ENCODE measurements around the gene HOXA5.

DNA sequence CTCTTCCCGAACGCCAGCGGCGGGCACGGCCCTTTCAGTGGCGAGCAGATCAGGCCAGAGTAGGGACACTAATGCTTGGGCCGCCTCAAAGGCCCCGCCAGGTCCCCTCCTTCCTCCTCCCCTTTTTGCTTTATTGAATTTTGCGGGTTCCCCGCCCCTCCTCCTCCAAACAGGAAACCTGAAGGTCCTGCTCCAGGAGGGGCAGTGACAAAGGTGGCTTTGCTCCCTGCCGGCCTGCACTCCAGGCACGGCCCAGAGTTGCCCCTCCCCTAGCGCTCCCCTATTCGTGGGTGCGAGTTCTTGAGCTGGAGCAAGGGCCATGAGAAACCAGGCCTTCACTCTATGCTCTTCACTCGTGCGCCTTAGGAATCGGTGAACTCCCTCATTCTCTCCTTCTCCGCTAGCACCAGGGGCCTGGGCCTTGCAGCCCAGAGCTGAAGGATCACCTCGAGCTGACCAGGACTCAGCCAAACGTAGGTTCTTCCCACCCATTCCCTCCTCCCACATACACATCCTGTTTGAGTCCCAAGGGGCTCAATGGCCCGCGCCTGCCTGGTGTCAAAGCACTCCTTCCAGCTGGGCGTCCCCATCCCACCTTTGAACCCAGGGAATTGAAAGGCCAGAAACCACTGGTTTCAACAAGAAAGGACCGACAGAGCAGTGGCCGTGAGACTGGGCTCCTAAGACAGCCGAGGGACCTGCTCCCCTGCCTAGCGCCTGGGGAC is 4.7 kb upstream of the HOXA5 start:
- TF ChIP-seq, protein P1, sequence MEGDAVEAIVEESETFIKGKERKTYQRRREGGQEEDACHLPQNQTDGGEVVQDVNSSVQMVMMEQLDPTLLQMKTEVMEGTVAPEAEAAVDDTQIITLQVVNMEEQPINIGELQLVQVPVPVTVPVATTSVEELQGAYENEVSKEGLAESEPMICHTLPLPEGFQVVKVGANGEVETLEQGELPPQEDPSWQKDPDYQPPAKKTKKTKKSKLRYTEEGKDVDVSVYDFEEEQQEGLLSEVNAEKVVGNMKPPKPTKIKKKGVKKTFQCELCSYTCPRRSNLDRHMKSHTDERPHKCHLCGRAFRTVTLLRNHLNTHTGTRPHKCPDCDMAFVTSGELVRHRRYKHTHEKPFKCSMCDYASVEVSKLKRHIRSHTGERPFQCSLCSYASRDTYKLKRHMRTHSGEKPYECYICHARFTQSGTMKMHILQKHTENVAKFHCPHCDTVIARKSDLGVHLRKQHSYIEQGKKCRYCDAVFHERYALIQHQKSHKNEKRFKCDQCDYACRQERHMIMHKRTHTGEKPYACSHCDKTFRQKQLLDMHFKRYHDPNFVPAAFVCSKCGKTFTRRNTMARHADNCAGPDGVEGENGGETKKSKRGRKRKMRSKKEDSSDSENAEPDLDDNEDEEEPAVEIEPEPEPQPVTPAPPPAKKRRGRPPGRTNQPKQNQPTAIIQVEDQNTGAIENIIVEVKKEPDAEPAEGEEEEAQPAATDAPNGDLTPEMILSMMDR (IDR thresholded peaks at IDR 0.05; ENCODE audit: low read length), result no peak
- TF ChIP-seq EZH2phosphoT487 (IDR thresholded peaks at IDR 0.05; ENCODE audit: low read length), result no peak
- no peak for TF ChIP-seq EZH2 (optimal IDR thresholded peaks at IDR 0.05; ENCODE audit: low read depth, low read length)

Data from MM.1S (cell line).